ES-I3 (cell line): ENCODE results near the gene MRAS.
"Not testable (repeated sequence)": the region's sequence is repeated elsewhere in the genome, so short reads cannot be mapped to it uniquely, and the experiment has no call there.

Source experiments
- H3K36me3 ChIP-seq: 2 replicates; pipeline ENCODE4 v1.6.1; 2013; ENCODE audit warnings: mild to moderate bottlenecking, low read length, control low read depth, moderate library complexity; ENCODE audit not compliant: insufficient read depth
- H3K4me1 ChIP-seq: 2 replicates; pipeline ENCODE4 v1.6.1; 2013; ENCODE audit warnings: mild to moderate bottlenecking, control low read depth, low read length; ENCODE audit not compliant: insufficient read depth
- H3K9ac ChIP-seq: 2 replicates; pipeline ENCODE4 v1.6.1; 2013; ENCODE audit warnings: low read depth, mild to moderate bottlenecking, low read length, moderate library complexity
- H3K9me3 ChIP-seq: 2 replicates; pipeline ENCODE4 v1.6.1; 2013; ENCODE audit warnings: mild to moderate bottlenecking, low read length, moderate library complexity; ENCODE audit not compliant: control insufficient read depth, insufficient read depth

MRAS gene

DNA sequence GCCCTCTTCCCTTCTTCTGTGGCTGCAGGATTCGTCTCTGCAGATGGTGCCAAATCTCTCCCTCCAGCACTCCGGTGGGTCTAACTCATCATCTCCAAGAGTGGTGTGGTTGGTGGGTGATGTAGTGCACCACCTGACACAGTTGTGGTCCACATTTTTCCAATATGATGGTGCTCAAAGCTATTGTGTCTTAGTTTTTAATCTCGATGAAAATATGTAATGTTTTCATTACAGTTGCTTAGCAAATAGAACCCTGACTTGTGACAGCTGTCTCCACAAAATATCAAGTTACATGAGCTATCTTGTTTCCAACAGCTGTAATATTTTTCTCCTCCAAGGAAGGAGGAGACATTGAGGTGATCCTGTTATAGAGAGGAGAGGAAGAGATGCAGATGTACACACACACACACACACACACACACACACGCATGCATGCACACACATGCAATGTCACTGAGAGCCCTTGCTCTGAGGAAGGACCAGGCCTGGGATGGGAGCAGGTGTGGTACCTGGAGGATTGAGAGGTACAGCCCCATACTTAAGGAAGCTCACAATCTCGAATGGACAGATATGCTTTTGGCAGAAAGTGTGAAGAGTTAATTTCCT is 70.3 kb downstream of the MRAS start:
- Histone ChIP-seq H3K9me3 (no peaks in the 10 kb centered on the region), H3K9ac (no peak overlapping the region), H3K36me3 (no peaks in the 10 kb centered on the region), H3K4me1 (peaks cover 11% of the 10 kb centered on the region; the same call in 1 of the 2 replicates)

DNA sequence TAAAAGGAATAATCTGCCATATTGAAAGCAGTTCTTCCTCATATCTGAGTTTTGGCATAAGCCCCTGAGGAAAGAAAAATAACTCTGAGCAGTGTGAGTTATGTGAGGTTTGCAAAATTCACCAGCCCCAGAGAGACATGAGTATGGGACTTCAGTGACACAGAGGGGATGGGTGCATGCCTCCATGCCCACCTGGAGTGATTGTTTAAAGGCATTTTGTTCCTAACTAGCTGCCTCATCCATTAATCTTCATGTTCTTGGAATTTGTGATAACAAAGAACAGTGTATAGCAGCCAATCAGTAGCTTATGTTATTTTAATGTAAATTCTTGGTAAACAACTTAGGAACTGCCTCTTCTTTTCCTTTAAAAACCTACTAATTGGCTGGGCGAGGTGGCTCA is 74.9 kb downstream of the MRAS start:
- no peaks in the 10 kb centered on the region for H3K9me3 ChIP-seq
- no peak overlapping the region for H3K9ac ChIP-seq
- no peaks in the 10 kb centered on the region for H3K36me3 ChIP-seq
- H3K4me1 ChIP-seq: peaks cover 11% of the 10 kb centered on the region; the same call in 1 of the 2 replicates

DNA sequence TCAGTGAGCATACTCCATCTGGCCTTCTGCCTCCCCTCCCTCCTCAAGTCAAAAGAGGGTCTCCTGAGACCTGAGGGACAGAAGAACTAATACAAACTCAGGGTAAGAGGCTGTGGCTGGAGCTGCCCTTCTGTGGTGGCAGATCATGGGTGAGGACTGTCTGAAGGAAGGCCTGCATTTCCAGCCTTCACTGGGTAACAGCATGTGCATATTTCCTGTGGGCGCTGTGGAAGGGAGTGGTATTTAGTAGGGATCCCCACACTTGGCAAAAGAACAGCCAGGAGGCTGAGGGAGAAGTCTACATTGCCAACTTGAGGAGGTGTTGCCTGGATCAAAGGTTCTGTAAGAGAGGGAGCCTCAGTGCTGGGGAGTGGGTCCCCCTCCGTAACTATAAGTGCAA is 75.9 kb downstream of the MRAS start:
- Histone ChIP-seq H3K36me3 (no peaks in the 10 kb centered on the region), H3K9ac (no peak overlapping the region), H3K9me3 (no peaks in the 10 kb centered on the region), H3K4me1 (peaks cover 11% of the 10 kb centered on the region; the same call in 1 of the 2 replicates)

GRCh38 chr3:138426211-138426610 is 77.8 kb downstream of the MRAS start:
- Histone ChIP-seq H3K9ac (no peak overlapping the region), H3K4me1 (peaks cover 11% of the 10 kb centered on the region; the same call in 1 of the 2 replicates), H3K9me3 (no peaks in the 10 kb centered on the region), H3K36me3 (no peaks in the 10 kb centered on the region)

- peaks cover 11% of the 10 kb centered on the region; the same call in 1 of the 2 replicates for H3K4me1 ChIP-seq
- not testable (repeated sequence) for H3K9me3 ChIP-seq, H3K36me3 ChIP-seq, H3K9ac ChIP-seq
Measured at GRCh38 chr3:138426754-138427153, 78.4 kb downstream of the MRAS start.

GRCh38 chr3:138429665-138430064 is 81.3 kb downstream of the MRAS start:
- H3K36me3 ChIP-seq: no peaks in the 10 kb centered on the region
- no peaks in the 10 kb centered on the region for H3K4me1 ChIP-seq
- no peak overlapping the region for H3K9ac ChIP-seq
- H3K9me3 ChIP-seq: peaks cover 5% of the 10 kb centered on the region; the same call in 1 of the 2 replicates

GRCh38 chr3:138432576-138433240 is 84.3 kb downstream of the MRAS start:
- no peaks in the 10 kb centered on the region for H3K4me1 ChIP-seq
- no peak overlapping the region for H3K9ac ChIP-seq
- H3K9me3 ChIP-seq: peaks cover 5% of the 10 kb centered on the region; the same call in 1 of the 2 replicates
- H3K36me3 ChIP-seq: no peaks in the 10 kb centered on the region

DNA sequence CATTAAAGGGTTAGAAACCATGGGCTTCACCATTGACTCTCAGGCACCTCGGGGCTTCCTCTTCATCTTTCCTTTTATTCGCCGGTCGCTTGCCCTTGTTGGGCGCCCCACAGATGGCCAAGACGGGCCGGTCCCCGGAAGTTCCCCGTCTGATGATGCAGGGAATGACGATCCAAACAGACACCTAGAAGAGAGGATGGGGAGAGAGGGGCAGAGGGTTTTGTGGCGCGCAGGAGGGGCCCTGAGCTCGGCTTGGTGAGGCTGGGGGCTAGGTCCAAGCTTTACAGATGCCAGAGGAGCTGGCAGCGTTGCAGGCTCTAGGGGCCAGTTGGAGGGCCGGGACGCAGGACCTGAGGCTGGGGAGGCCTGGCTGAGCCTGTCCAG is 85.5 kb downstream of the MRAS start:
- Histone ChIP-seq H3K4me1 (no peaks in the 10 kb centered on the region), H3K9me3 (peaks cover 5% of the 10 kb centered on the region; the same call in 1 of the 2 replicates), H3K36me3 (no peaks in the 10 kb centered on the region), H3K9ac (peak overlapping the region; percentile 59; the same call in 1 of the 2 replicates)

DNA sequence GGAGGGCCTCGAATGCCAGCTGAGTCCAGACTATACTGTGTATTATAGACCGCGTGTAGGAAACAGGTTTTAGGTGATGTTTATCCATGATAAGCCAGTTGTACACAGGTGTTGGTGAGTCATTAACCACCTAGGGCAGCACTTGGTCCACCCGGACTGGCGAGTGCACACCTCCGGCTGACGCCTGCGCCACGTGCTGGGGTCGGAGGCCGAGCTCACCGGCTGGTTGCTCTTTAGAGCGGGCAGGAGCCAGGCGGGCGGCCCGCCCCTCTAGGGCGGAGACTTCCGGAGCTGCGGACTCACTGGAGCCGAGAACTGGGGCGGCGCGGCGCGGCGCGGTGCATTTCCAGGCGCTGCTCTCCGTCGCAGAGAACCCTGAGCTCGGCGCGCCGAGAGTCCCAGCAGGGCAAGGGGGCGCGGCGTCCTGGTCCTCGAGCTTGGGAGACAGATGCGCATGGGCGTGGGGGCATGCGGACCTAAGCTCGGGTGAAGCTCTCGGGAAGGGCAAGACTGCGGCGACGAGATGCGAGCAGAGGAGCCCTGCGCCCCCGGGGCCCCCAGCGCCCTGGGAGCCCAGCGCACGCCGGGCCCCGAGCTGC is 86.0 kb downstream of the MRAS start, which contains the start of gene ESYT3:
ESYT3 (plus strand) TSS at position 341 of the 599 bp plus-strand sequence; CDS start at position 524, 183 bp downstream.
- peaks cover 2% of the 10 kb centered on the region; the same call in 1 of the 2 replicates for H3K4me1 ChIP-seq
- H3K9me3 ChIP-seq: peaks cover 5% of the 10 kb centered on the region; the same call in 1 of the 2 replicates
- peak within 1 kb of the TSS; percentile 59 for H3K9ac ChIP-seq
- H3K36me3 ChIP-seq: no peaks in the 10 kb centered on the region

DNA sequence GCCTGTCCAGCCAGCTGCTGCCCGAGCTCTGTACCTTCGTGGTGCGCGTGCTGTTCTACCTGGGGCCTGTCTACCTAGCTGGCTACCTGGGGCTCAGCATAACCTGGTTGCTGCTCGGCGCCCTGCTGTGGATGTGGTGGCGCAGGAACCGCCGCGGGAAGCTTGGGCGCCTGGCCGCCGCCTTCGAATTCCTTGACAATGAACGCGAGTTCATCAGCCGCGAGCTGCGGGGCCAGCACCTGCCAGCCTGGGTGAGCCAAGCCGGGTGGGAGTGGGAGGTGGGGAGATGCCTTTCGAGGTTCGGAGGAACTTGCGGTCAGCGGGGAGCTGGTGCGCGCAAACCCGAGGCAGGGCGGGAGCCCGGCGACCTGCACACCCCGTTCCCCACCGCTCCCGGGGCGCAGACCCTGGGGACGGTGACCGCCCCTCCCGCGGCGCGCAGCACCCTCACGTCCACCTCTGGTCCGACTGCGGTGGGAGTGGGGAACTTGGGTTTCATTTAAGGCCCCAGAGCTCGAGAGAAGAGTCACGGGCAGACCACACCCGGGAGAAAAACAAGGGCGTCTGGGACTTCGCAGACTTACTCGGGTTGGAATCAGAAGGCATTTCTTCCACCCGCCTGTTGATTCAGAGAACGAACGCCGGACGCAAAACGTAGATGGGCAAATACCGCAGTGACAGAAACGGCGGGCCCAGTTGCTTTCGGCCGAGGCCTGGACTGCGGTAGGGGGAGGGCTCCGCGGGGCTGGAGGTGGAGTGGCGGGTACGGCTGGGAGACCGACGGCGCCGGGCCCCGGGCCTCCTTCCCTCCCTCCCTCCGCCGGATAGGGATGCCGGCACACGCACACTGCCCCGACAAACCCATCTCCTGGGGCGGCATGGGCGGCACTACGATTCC is 86.7 kb downstream of the MRAS start:
- peak overlapping the region; percentile 59 for H3K9ac ChIP-seq
- H3K9me3 ChIP-seq: peaks cover 5% of the 10 kb centered on the region; the same call in 1 of the 2 replicates
- peaks cover 9% of the 10 kb centered on the region; the same call in 1 of the 2 replicates for H3K4me1 ChIP-seq
- no peaks in the 10 kb centered on the region for H3K36me3 ChIP-seq

DNA sequence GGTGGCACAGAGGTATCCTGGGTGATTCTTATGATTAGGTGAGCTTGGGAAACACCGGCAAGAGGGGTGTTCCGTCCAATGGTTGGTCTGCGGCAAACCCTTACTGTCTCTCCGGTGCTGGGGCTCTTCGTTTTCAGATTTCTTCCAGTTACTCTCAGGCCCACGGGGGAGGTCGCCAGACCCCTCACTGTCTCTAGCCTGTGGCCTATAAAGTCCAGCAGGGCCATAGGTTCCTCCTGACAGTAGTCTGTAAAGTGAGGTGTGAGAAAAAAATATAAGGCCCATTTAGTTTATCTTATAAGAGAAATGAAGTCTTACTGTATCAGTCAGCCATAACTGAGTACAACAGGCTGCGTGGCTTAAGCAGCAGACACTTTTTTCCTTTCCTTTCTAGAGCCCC is 87.5 kb downstream of the MRAS start:
- Histone ChIP-seq H3K9me3 (peaks cover 5% of the 10 kb centered on the region; the same call in 1 of the 2 replicates), H3K4me1 (peaks cover 9% of the 10 kb centered on the region; the same call in 1 of the 2 replicates), H3K9ac (peak overlapping the region; percentile 59; the same call in 1 of the 2 replicates), H3K36me3 (no peaks in the 10 kb centered on the region)

DNA sequence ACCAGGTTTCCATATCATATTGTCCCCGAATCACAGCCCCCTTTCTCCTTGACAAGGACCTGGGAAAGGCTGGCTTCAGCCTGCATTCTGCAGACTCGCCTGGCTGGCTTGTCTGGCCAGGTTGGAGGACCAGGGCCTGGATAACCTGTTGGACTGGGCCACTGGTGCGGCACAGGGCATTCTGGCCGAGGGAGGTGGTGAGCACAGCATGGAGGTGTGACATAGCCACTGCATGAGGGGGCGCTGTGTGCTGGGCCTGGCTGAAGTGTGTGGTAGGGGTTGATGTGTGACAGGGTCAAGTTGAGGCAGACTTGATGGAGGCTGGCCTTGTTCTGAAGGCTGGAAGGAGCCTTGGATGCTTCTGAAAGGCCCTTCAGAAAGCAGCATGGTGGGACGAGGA is 88.9 kb downstream of the MRAS start:
- H3K36me3 ChIP-seq: no peaks in the 10 kb centered on the region
- H3K9me3 ChIP-seq: peaks cover 5% of the 10 kb centered on the region; the same call in 1 of the 2 replicates
- peaks cover 23% of the 10 kb centered on the region for H3K4me1 ChIP-seq
- H3K9ac ChIP-seq: no peak overlapping the region

DNA sequence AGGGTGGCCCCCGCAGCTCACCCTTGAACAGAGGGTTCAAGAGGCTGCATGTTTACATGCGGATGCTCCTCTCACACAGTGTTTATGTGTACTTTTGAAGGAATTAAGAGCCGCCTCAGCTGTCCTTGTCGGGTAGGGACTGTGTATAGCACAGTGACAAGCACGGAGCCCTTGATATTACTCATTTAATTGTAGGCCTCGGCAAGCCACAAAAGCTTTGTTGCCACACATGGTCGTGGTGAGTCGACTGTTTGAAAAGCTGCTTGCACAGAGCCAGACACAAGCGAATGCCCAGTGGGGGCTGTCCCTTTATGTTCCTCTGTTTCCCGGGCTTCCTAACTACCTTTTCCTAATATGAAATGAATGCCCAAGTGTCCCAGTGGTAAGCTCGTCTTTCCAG is 90.5 kb downstream of the MRAS start:
- no peaks in the 10 kb centered on the region for H3K36me3 ChIP-seq
- peaks cover 1% of the 10 kb centered on the region; the same call in 1 of the 2 replicates for H3K9me3 ChIP-seq
- no peak overlapping the region for H3K9ac ChIP-seq
- peaks cover 36% of the 10 kb centered on the region for H3K4me1 ChIP-seq

DNA sequence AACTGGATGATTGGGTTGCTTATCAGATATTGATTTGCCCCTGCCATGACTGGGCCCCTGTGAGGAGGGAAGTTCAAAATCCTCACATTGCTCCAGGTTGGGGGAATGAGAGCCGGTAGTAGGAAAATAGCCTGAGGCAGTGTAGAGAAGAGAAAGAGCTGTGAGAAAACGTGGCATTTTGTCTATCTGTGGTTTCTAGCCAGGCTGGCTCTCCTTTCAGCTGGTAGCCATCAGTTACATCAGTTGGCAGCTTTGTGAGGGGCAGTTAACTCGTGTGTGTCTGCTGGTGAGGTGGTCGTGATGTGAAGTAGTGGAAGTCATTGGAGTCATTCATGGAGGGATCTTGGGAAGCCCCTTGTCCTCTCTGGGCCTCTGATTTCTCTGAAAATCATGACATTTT is 91.3 kb downstream of the MRAS start:
- Histone ChIP-seq H3K36me3 (no peaks in the 10 kb centered on the region), H3K9me3 (no peaks in the 10 kb centered on the region), H3K9ac (no peak overlapping the region), H3K4me1 (peaks cover 41% of the 10 kb centered on the region)
